ENCODE results near the gene COX6B2. TPM values are rescaled to one million over a fixed set of nuclear protein-coding genes. Genes with fewer than 3 reads are reported as not detected.
"Not testable (repeated sequence)": the region's sequence is repeated elsewhere in the genome, so short reads cannot be mapped to it uniquely, and the experiment has no call there.

COX6B2 gene
- 0.26 TPM in 1 of 2 replicates, not detected in the other for total RNA-seq

GRCh38 chr19:55354698-55355212 lies at the start of gene COX6B2:
Gene COX6B2, minus strand, starts transcription at chr19:55354719. Its CDS starts 198 bp downstream, at chr19:55354521.
- Mint-ChIP-seq H3K36me3 (ENCODE audit: low read depth) (no peaks in the 10 kb centered on the region), H3K27ac (no peak within 1 kb of the TSS), H3K4me3 (peak within 1 kb of the TSS; percentile 83), H3K27me3 (peaks cover 49% of the 10 kb centered on the region), H3K4me1 (peaks cover 22% of the 10 kb centered on the region), H3K9me3 (no peaks in the 10 kb centered on the region)
- DNase-seq, result peak; percentile 70
- intact Hi-C loops (cut with micrococcal nuclease), result no loop called here

GRCh38 chr19:55402509-55402908 lies 48.0 kb upstream of the COX6B2 start:
- DNase-seq, result no peak
- Mint-ChIP-seq H3K27ac (no peak overlapping the region), H3K4me1 (peaks cover 45% of the 10 kb centered on the region), H3K27me3 (no peaks in the 10 kb centered on the region), H3K36me3 (ENCODE audit: low read depth) (peaks cover 57% of the 10 kb centered on the region), H3K4me3 (no peak overlapping the region), H3K9me3 (no peaks in the 10 kb centered on the region)
- intact Hi-C loops (cut with micrococcal nuclease), result no loop called here

- intact Hi-C loops (cut with micrococcal nuclease); H3K9me3 Mint-ChIP-seq; H3K4me3 Mint-ChIP-seq; H3K27me3 Mint-ChIP-seq; H3K27ac Mint-ChIP-seq; DNase-seq: not testable (repeated sequence)
- Mint-ChIP-seq H3K4me1 (peaks cover 43% of the 10 kb centered on the region), H3K36me3 (ENCODE audit: low read depth) (peaks cover 50% of the 10 kb centered on the region)
Observed at GRCh38 chr19:55401390-55401789, 46.9 kb upstream of the COX6B2 start.

- Mint-ChIP-seq H3K27me3 (no peaks in the 10 kb centered on the region), H3K27ac (no peak overlapping the region), H3K9me3 (no peaks in the 10 kb centered on the region), H3K36me3 (ENCODE audit: low read depth) (peaks cover 41% of the 10 kb centered on the region), H3K4me3 (no peak overlapping the region), H3K4me1 (peaks cover 34% of the 10 kb centered on the region)
- DNase-seq, result no peak
- intact Hi-C loops (cut with micrococcal nuclease), result no loop called here
Observed at GRCh38 chr19:55400281-55401087, 46.0 kb upstream of the COX6B2 start.

GRCh38 chr19:55398200-55398925 lies 43.8 kb upstream of the COX6B2 start:
- no peaks in the 10 kb centered on the region for H3K9me3 Mint-ChIP-seq
- H3K36me3 Mint-ChIP-seq (ENCODE audit: low read depth), result peaks cover 31% of the 10 kb centered on the region
- intact Hi-C loops (cut with micrococcal nuclease), result loop anchor here (1.0 kb wide), 1 partner anchor 9 kb away; the partner anchor contains the start of gene UBE2S
- peak overlapping the region; percentile 5 for H3K4me3 Mint-ChIP-seq
- H3K4me1 Mint-ChIP-seq, result peaks cover 26% of the 10 kb centered on the region
- H3K27me3 Mint-ChIP-seq, result no peaks in the 10 kb centered on the region
- DNase-seq, result no peak
- H3K27ac Mint-ChIP-seq, result peak overlapping the region; percentile 18

GRCh38 chr19:55392820-55393761 lies 38.6 kb upstream of the COX6B2 start:
- Mint-ChIP-seq H3K9me3 (no peaks in the 10 kb centered on the region), H3K4me1 (peaks cover 21% of the 10 kb centered on the region), H3K27me3 (no peaks in the 10 kb centered on the region), H3K27ac (no peak overlapping the region), H3K4me3 (no peak overlapping the region), H3K36me3 (ENCODE audit: low read depth) (peaks cover 35% of the 10 kb centered on the region)
- no peak for DNase-seq
- intact Hi-C loops (cut with micrococcal nuclease), result no loop called here

GRCh38 chr19:55391702-55392615 lies 37.4 kb upstream of the COX6B2 start:
- Mint-ChIP-seq H3K4me1 (peaks cover 20% of the 10 kb centered on the region), H3K27me3 (no peaks in the 10 kb centered on the region), H3K4me3 (no peak overlapping the region), H3K27ac (no peak overlapping the region), H3K9me3 (no peaks in the 10 kb centered on the region), H3K36me3 (ENCODE audit: low read depth) (peaks cover 46% of the 10 kb centered on the region)
- intact Hi-C loops (cut with micrococcal nuclease), result no loop called here
- no peak for DNase-seq

- H3K4me1 Mint-ChIP-seq, result peaks cover 26% of the 10 kb centered on the region
- no peaks in the 10 kb centered on the region for H3K9me3 Mint-ChIP-seq
- no peak overlapping the region for H3K27ac Mint-ChIP-seq
- peaks cover 53% of the 10 kb centered on the region for H3K36me3 Mint-ChIP-seq (ENCODE audit: low read depth)
- DNase-seq, result no peak
- H3K27me3 Mint-ChIP-seq, result no peaks in the 10 kb centered on the region
- intact Hi-C loops (cut with micrococcal nuclease), result no loop called here
- H3K4me3 Mint-ChIP-seq, result no peak overlapping the region
Observed at GRCh38 chr19:55391191-55391670, 36.7 kb upstream of the COX6B2 start.

- DNase-seq, result no peak
- Mint-ChIP-seq H3K4me3 (no peak overlapping the region), H3K27me3 (no peaks in the 10 kb centered on the region), H3K27ac (no peak overlapping the region), H3K9me3 (no peaks in the 10 kb centered on the region), H3K36me3 (ENCODE audit: low read depth) (peaks cover 60% of the 10 kb centered on the region), H3K4me1 (peaks cover 28% of the 10 kb centered on the region)
- intact Hi-C loops (cut with micrococcal nuclease), result no loop called here
Observed at GRCh38 chr19:55390461-55390880, 36.0 kb upstream of the COX6B2 start.

- Mint-ChIP-seq H3K4me3 (peak overlapping the region; percentile 37), H3K4me1 (peaks cover 32% of the 10 kb centered on the region), H3K27me3 (no peaks in the 10 kb centered on the region), H3K9me3 (no peaks in the 10 kb centered on the region), H3K27ac (peak overlapping the region; percentile 69), H3K36me3 (ENCODE audit: low read depth) (peaks cover 60% of the 10 kb centered on the region)
- intact Hi-C loops (cut with micrococcal nuclease), result loop anchor here (5.0 kb wide), 1 partner anchor 208 kb away; the partner anchor contains the start of gene FIZ1
- DNase-seq, result no peak
Observed at GRCh38 chr19:55389386-55390317, 35.1 kb upstream of the COX6B2 start.

- DNase-seq, result no peak
- H3K4me1 Mint-ChIP-seq, result peaks cover 40% of the 10 kb centered on the region
- peak overlapping the region; percentile 97 for H3K4me3 Mint-ChIP-seq
- no peak overlapping the region for H3K27ac Mint-ChIP-seq
- peaks cover 58% of the 10 kb centered on the region for H3K36me3 Mint-ChIP-seq (ENCODE audit: low read depth)
- no peaks in the 10 kb centered on the region for H3K27me3 Mint-ChIP-seq
- no peaks in the 10 kb centered on the region for H3K9me3 Mint-ChIP-seq
- intact Hi-C loops (cut with micrococcal nuclease), result loop anchor here (5.0 kb wide), 1 partner anchor 209 kb away; the partner anchor contains the start of gene FIZ1
Observed at GRCh38 chr19:55387736-55388497, 33.4 kb upstream of the COX6B2 start.

All from activated CD4-positive, alpha-beta T cell treated with anti-CD3 and anti-CD28 coated beads, Interleukin-2, amount 10 ng/mL, durations not matched to agents 24 days and 14 days (primary cell).